CD4-positive, alpha-beta T cell treated with Interleukin-12 subunit alpha and Interleukin-12 subunit beta, for 1 hour (primary cell): Measurements from ENCODE around the gene WDR41.

Experiments used
- DNase-seq: peaks from one replicate; pipeline ENCODE4 v3.0.0-alpha.2; 2020

The WDR41 gene

DNA sequence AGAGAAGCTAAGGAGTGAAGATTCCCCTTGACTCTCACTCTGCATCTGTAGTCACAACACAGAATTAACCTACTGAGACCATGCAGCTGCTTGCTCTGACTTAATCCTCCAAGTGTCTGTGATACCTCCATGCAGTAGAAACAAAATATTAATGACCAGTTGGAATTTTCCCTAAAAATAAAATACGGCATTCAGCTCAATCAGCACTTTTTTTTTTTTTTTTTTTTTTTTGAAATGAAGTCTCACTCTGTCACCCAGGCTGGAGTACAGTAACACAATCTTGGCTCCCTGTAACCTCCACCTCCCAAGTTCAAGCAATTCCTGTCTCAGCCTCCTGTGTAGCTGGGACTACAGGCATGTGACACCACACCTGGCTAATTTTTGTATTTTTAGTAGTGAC lies 48.4 kb downstream of the WDR41 start:
- no peak for DNase-seq

DNA sequence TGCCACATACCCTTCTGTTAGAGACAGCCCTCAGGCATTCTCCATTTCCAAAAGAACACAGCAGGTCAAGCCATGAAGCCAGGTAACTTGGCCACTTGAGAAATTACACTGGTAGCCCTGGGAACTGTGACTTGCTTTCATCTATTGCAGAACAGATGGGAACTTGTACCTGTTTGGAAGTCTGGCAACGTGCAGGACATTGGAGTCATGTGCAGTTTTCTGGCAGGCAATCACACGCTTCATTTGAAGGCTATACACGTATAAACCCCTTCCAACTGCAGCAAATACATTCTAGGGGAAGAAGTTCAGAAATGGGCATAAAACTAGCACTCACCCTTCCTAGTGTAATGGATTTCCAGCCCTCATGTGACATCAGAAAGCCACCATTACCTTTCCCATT lies 54.0 kb downstream of the WDR41 start:
- no peak for DNase-seq

DNA sequence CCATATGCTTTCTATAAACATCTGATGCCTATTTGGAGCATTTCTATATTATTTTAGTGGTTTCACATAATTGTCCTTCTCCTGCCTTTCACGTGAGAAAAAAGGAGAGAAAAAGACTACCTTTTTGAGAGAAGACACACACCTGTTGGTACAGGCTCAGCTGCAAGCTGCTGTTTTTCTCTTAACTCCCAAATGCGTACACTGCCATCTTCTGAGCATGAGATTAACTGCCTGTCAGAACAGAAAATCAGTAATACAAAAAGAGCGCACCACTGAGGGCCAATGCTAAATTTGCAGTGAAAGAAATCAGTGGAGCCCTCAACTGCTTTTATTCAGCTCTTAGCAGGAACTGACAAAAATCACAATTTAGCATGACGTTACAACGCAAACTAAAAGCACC lies 54.9 kb downstream of the WDR41 start:
- peak; percentile 4 for DNase-seq

DNA sequence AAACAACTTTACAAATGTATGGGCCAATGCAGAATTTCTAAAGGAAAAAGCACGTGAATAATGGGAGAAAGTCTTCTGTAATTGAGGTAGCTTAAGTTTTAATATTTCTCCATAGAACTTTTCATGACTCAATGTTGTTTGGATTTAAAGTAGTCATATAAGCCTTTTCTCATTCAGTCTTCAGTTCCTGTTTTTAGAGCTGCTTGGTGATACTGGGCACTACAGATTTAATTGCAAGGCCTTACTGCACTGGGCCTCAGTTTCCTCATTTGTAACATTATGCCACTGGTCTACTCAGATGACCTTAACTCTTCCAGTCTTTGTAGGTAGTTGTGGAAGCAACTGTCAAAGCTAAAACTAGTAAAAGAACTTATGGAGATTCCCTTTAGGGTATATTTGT lies 60.4 kb downstream of the WDR41 start:
- DNase-seq: no peak

DNA sequence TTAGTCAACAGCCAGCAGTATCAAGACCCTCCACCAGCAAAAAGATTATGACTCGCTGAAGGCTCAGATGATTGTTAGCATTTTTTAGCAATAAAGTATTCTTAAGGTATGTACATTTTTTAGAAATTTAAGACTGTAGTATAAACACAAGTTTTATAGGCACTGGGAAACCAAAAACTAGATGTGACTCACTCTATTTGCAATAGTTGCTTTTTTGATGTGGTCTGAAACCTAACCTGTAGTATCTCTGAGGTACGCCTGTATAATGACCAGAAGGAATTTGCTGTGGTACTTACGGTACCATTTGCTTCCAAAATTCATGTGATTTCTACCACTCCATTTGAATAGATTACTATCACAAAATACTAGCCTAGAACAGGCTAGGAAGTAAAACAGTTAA lies 60.8 kb downstream of the WDR41 start:
- DNase-seq: no peak

DNA sequence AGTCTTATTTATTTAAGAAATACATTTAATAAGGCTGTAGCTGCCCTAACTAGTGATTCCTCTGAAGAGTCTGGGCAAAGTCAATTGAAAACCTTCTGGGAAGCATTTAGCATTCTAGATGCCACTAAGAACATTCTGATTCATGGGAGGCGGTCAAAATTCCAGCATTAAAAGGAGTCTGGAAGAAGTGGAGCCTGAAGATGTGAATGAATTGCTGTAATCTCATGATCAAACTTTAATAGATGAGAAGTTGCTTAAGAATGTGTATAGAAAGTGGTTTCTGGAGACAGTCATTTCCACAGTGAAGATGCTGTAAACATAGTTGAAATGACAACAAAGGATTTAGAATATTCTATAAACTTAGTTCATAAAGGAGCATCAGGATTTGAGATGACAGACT lies 61.4 kb downstream of the WDR41 start:
- no peak for DNase-seq

DNA sequence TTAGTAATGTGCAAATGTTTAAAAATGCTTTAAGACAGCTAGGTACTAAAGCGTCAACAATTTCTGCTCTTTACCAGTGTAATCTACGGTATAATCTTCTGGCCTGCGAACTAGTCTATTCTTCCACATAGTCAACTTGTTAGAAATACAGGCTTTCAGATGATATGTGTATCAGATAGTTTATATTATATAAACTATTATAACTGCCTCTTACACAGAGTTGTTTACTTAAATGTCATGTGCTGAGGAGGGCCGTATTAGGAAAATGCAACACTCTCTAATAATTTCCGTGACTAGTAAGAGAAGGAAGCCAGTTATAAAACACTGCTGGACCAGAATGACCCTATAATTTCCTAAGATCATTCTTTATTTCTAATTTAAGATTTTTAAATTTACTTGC lies 63.6 kb downstream of the WDR41 start:
- DNase-seq: no peak

DNA sequence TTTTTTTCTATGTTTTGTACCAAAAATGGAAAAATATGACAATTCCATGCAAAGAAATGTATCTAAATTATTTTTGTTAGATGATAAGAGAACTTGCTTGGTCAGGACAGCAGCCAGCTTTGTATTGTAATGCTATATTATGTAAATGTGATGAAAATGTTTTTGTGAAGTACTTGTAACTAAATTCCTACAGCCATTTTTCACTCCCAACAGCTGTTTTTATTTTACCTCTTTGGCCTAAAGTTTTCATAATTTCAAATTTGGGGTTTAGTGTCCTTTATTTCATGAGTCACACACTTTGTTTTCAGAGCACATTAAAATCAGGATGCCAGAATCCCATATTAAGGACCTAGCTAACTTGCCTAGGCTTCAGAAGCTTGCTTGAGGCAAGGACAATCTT lies 64.1 kb downstream of the WDR41 start:
- no peak for DNase-seq

DNA sequence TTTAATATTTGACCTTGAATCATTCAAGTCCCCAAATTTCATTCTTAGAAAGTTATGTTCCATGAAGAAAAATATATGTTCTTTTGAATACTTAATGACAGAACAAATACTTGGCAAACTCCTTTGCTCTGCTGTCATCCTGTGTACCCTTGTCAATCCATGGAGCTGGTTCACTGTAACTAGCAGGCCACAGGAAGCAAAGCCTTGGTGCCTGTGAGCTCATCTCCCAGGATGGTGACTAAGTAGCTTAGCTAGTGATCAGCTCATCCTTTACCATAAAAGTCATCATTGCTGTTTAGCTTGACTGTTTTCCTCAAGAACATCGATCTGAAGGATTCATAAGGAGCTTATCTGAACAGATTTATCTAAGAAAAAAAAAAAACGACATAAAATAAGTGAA lies 65.4 kb downstream of the WDR41 start:
- no peak for DNase-seq

DNA sequence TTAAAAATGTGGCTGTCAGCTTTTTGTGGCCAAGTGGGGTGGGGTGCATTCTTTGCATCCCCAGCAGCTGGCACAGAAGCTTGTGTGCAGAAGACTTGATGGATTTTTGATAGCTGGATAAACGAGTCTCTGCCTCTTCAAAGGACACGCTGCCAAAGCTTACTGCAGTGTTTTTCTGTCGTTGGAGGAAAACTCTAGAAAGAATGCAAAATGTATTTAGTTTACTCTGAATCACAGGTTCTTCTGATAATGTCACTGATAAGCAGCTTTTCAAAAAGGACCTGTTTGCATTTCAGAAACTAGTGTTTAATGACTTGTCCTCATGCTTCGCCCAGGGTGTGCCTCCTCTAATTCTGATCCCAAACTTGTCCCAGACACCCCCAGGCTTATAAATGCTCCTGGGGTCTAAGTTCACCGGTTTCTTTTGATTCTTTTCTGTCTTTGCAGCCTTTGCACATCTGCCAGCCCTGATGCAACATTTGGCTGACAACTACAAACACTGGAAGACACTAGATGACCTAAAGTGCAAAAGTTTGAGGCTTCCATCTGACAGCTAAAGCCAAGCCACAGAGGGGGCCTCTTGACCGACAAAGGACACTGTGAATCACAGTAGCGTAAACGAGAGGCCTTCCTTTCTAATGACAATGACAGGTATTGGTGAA lies 66.0 kb downstream of the WDR41 start:
- no peak for DNase-seq

DNA sequence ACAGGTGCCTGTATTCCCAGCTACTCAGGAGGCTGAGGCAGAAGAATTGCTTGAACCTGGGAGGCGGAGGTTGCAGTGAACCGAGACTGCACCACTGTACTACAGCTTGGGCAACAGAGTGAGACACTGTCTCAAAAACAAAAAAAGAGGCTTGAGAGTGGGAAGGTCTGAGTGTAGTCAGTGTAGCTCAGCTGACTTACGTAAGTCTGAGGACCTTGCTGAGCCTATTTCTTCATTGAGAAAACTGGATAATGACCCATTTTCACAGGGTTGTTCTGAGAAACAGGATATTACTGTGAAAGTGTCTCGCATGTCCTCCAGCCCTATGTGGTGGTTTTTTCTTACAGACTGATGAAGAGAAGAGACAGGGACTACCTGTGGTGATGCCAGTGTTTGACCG lies 66.7 kb downstream of the WDR41 start:
- no peak for DNase-seq

DNA sequence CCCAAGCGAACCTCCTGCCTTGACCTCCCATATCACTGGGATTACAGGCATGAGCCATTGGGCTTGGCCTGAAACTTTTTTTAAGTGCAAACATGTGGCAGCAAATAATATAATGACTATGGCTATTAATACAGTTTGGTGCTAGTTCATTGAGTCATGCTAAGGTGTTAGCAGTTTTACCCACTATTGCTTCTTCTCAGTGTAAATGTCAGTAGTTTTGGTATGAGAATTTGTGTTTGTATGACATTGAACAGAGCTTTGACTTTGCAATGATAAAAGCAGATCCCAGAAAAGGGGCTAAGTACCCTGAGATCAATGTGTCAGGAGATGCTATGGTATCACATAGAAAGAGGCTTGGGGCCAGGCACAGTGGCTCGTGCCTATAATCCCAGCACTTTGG lies 67.2 kb downstream of the WDR41 start:
- DNase-seq: no peak

DNA sequence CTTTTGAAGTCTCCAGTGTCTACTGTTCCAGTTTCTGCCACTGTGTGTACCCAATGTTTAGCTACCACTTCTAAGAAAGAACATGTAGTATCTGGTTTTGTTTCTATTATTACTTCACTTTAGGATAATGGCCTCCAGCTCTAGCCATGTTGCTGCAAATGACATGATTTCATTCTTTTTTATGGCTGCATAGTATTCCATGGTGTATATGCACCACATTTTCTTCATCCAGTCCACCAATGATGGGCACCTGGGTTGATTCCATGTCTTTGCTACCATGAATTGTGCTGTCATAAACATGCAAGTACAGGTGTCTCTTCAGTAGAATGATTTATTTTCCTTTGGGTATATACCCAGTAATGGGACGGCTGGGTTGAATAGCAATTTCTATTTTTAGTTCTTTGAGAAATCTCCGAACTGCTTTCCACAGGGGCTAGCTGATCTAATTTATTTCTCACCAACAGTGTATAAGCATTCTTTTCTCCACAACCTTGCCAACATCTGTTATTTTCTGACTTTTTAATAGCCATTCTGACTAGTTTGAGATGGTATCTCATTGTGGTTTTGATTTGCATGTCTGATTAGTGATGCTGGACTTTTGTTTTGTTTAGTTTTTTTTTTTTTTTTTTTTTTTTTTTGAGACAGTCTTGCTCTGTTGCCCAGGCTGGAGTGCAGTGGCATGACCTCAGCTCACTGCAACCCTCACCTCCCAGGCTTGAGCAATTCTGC lies 68.9 kb downstream of the WDR41 start:
- DNase-seq: no peak

DNA sequence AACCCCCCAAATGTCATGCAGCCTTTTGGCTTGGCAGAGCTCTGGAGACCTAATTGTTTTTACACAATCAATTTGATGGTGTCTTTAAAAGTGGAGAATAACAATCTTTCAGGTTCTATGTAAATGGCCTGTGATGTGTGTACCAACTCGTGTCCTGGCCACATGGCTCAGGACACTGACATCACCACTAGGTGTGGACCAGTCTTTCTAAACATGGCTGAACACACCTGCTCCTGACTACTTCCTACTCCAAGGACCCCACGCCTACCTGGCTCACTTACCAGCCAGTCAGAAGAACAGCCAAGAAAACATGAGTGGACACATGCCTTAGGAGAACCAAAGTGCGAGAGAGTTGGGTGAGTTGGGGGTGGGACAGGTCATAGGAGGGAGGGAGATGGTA lies 71.2 kb downstream of the WDR41 start:
- no peak for DNase-seq

DNA sequence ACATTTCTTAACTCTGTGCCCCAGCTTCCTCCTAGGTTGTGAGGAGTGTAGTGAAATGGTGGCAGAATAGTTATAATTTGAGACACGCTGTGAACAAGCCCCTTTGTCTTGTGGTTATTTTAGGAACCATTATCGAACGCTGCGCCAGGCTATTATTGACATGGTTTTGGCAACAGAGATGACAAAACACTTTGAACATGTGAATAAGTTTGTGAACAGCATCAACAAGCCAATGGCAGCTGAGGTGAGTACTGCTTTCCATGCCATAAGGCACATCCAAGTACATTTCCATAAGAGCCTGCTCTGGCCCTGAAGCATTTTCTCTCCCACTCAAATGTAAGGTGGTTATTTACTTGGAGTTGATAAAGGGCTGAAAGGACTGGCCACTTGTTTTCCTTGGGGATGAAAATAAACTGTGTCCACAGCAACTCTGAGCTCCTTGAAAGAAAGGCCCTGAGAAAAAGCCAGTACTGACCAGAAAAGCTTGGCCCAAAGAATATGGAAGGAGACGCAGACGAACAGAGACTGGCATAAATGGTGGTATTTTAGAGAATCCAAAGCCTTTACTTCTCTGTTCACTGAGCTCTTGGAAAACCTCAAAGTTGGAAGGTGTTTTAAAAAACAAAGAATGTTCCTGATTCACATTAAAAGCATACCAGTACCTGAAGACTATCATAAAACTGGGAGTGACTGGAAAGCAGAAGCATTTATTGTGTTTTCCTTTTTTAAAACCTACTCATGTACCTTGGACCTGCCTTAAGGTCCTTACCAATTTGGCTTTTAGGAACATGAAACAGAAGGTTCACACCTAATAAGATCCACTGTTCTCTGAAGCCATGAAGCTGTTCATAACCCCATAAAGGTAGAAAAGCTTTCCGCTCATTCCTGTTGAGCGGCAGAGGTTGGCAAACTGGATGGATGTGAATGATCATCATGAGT lies 72.2 kb downstream of the WDR41 start:
- no peak for DNase-seq

DNA sequence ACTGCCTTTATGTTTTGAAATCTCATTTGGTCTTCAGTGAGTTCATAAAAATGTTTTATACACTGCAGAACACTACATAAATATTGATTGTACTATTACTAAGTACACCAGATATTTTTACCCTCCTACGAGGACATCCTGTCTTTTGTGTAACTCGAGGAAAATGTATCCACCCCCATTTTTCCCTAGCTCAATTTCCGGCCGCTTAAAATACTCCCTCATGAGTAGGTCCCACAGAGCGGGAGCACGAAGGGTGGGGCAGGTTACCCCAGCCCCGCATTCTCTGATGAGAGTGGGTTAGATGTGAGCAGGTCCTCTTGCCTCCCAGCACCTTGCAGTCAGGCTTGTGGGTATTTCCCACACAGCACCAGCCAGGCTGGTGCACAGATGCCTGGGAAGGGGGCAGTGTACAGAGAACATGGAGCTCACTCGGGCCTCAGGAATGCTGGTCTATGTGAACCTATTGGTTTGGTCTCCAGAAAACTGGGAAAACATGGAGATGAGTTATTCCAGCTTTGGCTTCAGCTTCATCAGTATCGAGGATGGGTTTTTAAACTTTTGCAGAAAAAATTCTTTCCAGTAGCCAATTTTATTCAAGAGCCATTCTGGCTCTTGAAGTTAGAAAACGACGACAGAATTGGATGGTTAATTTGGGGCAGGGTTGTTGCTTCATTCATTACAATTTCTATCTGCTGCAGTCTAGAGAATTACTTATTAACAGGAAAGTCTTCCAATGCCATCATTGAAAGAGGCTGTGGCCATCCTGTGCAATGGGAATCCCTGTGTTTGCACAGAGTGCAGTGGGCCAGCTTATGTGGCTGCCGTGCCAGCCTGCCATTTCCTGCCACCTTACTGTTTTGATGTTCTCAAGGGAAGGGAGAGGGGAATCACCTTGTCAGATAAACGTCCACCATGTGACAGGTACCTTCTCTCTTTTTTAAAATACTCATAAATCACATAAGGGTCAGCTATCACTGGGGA lies 73.2 kb downstream of the WDR41 start:
- DNase-seq: no peak

DNA sequence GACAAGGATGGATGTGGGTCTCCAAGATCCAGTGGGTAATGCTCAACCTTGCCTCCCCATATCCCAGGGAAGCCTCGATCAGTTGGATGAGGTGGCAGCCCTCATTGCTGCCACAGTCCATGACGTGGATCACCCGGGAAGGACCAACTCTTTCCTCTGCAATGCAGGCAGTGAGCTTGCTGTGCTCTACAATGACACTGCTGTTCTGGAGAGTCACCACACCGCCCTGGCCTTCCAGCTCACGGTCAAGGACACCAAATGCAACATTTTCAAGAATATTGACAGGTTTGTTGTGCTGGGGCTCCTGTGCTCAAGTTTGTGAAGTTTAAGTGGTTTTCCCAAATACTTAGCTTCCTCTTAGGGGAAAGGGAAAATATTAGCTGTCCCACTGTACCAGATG lies 74.0 kb downstream of the WDR41 start:
- DNase-seq: no peak

DNA sequence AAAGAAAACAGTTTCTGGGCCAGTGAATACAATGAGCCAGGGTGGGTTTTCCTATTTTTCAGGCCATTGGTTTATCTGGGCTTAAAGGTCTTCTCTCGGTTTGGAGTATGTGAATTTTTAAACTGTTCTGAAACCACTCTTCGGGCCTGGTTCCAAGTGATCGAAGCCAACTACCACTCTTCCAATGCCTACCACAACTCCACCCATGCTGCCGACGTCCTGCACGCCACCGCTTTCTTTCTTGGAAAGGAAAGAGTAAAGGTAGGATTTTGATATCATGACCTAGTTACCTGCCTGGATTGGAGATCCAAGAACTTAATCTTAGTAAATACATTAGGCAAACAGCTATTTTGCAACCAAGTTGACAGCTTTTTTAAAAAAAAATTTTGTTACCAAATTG lies 79.1 kb downstream of the WDR41 start:
- no peak for DNase-seq

DNA sequence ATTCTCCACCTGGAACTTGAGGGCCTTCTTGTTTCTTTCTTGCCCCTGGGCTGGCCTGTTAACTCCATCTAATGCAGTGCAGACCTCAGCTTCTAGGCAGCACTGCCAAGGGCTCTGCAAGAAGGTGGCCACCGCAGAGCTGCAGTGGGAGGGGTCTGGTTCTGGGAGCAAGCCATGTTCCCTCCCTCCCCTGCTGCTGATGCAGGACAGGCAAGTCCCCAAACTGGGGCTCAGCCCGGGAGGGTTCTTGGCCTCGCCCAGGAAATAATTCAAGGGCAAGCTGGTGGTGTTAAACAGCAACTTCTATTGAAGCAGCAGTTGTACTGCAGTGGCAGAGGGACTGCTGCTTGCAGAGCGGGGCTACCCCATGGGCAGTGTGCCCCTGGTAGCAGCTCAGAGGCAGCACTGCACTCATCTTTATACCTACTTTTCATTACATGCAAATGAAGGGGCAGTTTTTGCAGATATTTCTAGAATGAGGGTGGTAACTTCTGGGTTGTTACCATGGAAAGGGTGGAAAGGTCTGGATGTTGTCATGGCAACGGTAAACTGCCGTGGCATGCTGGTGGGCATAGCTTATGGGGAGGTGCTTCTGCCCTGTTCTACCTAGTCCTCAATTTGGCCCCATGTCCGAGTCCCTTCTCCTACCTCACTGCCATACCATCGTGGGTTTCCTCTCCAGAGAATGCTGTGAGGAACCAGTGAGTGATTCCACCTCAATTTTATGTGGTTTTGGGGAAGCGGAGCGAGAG lies 82.1 kb downstream of the WDR41 start:
- no peak for DNase-seq

DNA sequence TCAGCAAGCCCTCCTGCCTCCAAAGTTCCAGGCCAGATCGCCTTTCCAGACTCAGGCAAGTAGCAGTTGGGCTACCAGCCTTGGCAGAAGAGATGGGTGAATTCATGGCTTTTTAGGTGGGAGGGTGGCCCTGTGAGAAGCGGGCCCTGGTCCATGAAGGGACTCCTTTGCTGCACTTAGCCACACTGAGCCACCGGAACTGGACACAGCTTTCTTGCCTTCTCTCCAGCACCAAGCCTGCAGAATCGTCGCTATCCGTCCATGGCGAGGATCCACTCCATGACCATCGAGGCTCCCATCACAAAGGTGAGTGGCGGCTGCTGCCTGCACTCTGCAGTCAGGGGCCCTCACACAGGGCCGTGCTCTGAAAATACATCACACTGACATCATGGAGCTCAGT lies 85.0 kb downstream of the WDR41 start:
- DNase-seq: no peak

DNA sequence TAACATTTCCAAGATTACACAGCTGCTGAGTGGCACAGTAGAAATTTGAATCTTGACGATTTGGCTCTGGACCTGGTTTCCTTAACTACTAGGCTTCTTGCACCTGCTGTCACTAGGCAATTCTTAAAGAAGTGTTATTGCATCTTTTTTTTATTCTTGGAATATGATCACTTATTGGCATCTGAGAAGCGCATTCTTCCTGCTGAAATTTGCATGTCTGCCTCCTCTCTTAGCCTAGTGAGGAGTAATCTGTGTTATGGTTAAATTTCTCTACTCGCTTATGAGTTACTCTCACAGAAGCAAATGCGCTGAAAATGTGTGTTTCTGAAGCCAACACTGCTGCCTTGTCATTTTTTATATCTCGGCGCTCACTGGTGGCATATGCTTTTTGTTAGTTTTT lies 89.3 kb downstream of the WDR41 start:
- no peak for DNase-seq

DNA sequence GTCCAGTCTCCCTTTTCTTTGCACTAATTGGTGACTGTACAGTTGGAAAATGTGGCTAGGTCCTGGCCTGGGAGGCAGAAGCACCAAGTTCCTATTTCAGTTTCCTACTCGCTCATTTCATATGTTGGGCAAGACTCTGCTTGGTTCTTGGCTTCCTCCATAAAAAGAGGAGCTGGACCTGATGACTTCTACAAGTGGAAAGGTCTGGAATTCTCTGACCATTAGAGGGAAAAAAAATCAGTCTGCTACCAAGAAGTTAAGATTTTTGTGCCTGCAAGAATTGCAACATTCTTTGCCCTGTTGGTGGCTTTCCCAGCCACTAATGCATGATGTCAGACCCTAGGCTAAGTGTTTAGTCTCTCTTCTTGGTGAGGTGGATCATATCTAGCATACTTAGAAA lies 91.5 kb downstream of the WDR41 start:
- DNase-seq: no peak
